Effector CD4-positive, alpha-beta T cell (primary cell): ENCODE measurements around the gene ABCA9.
"Not testable (repeated sequence)": the region's sequence is repeated elsewhere in the genome, so short reads cannot be mapped to it uniquely, and the experiment has no call there.

Experiments
- DNase-seq: peaks from one replicate; pipeline ENCODE4 v3.0.0-alpha.2; 2020

The ABCA9 gene

DNA sequence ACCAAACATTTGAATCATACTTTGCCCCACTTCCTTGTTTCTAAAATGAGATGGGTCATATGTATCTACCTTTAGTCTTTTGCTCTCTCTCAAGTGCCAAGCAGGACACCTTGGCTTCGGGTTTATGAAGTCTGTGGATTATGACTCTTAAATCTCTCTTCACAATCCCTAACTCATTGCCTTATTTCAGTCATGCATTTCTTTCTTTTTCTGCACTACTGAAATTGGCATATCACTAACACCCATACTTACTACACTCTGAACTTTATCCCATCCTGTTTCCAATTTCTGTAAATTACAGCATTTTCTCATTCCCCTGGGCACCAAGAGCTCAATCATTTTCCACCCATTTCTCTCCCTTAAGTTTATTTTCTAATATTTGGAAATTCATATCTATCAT, 42.0 kb downstream of the ABCA9 start:
- no peak for DNase-seq

DNA sequence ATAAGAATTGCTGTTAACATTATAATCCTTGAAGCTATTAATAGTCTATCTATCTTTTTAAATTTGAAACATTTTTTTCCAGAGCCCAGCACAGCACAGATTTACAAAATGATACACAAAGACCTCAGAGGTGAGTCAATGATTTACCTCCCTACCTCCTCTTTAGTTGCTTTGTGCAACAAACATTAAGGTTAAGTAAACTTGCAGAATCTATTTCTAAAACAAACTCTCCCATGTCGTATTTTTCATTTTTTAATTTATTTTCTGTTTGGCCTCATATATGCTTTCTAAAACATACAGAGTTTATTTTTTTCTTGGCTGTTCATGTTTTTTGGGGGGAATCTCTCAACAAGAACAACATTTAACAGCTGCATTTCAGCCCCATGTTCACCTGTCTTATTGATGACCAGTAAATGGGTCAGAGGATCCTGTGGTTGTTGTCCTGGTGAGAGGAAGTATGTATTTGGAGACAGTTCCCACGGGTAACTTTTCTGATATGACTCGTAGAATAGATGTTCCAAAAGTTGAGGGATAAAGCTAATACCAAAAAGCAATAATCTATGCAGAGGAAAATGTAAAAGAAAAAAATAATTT, 42.6 kb downstream of the ABCA9 start:
- DNase-seq = no peak

DNA sequence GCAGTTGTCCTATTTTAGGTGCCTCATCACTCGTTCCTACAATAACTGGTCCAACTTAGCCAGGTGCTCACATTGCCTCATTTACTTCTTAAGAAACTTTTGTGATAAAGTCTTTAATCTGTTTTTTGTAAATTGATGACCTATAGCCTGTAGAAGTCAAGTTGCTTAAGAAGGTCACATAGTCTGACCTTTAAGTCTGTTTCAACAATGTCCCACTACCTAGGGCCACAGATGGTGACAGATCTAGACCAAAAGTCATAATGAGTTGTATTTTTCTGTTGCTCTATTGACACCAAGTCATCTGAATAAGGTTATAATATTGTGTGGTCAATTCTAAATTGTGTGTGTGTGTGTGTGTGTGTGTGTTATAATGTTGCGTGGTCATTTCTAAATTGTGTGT, 45.1 kb downstream of the ABCA9 start:
- no peak for DNase-seq

- DNase-seq = no peak
Observed at GRCh38 chr17:69012895-69013805, 47.6 kb downstream of the ABCA9 start.

GRCh38 chr17:69009930-69010329, 50.8 kb downstream of the ABCA9 start:
- DNase-seq = no peak

DNA sequence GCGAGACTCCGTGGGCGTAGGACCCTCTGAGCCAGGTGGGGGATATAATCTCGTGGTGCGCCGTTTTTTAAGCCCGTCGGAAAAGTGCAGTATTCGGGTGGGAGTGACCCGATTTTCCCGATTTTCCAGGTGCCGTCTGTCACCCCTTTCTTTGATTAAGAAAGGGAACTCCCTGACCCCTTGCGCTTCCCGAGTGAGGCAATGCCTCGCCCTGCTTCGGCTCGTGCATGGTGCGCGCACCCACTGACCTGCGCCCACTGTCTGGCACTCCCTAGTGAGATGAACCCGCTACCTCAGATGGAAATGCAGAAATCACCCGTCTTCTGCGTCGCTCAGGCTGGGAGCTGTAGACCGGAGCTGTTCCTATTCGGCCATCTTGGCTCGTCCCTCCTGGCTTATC, 56.0 kb downstream of the ABCA9 start:
- not testable (repeated sequence) for DNase-seq

DNA sequence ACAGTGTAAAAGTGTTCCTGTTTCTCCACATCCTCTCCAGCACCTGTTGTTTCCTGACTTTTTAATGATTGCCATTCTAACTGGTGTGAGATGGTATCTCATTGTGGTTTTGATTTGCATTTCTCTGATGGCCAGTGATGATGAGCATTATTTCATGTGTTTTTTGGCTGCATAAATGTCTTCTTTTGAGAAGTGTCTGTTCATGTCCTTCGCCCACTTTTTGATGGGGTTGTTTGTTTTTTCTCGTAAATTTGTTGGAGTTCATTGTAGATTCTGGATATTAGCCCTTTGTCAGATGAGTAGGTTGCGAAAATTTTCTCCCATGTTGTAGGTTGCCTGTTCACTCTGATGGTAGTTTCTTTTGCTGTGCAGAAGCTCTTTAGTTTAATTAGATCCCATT, 61.0 kb downstream of the ABCA9 start:
- DNase-seq = not testable (repeated sequence)

- DNase-seq = no peak
Observed at GRCh38 chr17:68993112-68993511, 67.6 kb downstream of the ABCA9 start.

DNA sequence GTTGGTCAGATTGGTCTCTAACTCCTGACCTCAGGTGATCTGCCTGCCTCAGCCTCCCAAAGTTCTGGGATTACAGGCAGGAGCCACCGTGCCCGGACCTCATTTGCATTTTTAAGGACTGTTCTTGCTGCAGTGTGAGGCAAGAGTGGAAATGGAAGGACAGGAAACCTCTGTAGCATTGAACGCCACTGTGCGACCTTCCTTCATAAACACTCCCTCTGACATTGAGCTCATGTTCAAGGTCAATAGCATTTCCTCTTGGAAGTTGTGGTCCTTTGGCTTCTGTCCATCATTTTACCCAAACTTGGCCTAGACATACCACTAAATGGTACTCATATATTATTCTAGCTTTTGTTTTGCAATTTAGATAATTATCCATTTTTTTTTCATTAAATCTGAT, 72.8 kb downstream of the ABCA9 start:
- DNase-seq = no peak

DNA sequence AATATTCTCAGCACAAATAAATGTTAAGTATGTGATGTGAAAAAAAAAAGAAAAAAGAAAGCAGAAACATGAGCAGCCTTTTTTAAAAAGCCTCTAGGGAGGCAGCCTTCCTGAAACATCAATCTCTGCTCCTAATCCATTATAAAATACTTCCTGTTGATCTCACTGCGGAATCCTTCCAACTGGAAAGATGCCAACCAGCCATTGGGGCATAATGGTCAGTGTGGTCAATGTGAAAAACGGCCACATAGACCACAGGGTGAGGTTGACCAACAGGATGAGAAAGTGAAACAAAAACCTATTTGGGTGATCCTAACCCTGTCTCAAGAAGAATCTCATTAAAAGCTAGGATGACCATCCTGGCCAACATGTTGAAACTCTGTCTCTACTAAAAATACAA, 79.4 kb downstream of the ABCA9 start:
- no peak for DNase-seq

GRCh38 chr17:68973098-68973846, 87.5 kb downstream of the ABCA9 start:
- no peak for DNase-seq

DNA sequence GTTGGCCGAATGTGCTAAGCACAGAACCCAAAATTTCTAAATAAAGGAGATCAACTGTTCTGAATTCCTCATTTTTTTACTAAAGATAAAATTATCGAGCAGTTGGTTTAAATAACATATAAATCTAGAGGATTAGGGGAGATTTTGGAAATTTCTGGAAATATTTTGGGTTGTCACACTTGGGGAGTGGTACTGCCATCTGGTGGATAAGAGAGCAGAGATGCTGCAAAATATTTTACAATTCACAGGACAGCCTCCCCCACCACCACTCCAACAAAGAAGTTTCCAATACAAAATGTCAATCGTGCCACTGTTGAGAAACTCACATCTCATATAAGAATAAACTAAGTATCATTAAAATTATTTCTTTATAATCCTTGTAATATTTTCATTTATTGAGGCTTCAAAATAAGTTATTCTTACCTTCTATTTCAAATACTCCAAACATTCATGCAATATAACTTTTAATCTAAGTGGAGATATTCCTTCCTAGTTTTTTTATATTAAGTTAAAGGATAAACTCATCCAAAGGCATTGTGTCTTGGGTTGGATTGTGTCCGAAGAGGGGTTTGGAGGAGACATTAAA, 88.5 kb downstream of the ABCA9 start:
- no peak for DNase-seq

DNA sequence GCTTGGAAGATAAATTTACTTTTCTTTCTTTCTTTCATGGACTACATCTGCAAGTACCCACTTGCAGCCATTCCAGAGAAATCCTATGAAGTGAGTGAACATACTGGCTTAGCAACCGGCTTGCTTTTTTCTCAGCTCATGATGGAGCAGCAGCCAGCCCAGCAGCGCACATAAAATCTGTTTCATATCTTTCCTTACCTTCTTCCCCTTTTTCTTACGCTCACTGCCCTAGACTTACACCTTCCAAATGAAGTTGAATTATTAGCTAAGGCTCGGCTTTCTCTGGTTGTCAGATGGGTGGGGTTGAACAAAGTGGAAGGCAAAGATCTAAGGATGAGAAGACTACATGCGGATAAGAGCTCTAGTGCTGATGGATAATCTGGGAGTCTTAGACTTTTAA, 91.6 kb downstream of the ABCA9 start:
- no peak for DNase-seq

DNA sequence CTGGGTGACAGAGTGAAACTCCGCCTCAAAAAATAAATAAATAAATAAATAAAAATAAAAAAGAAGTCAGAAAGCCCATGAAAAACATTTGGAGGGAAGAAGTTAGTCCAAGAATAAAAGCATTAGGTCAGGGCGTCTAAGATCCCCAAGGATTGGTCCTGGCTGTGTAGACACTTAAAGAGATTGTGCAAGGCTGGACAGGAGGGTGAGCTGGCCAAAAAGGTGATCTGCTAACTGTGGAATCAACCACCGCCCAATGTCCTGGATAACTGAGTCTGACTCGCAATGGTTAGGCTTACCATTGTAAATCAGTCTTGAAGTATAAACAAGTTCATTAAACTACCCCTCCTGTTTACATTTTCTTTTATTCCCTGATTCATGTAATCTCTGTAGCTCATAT, 96.8 kb downstream of the ABCA9 start:
- no peak for DNase-seq

DNA sequence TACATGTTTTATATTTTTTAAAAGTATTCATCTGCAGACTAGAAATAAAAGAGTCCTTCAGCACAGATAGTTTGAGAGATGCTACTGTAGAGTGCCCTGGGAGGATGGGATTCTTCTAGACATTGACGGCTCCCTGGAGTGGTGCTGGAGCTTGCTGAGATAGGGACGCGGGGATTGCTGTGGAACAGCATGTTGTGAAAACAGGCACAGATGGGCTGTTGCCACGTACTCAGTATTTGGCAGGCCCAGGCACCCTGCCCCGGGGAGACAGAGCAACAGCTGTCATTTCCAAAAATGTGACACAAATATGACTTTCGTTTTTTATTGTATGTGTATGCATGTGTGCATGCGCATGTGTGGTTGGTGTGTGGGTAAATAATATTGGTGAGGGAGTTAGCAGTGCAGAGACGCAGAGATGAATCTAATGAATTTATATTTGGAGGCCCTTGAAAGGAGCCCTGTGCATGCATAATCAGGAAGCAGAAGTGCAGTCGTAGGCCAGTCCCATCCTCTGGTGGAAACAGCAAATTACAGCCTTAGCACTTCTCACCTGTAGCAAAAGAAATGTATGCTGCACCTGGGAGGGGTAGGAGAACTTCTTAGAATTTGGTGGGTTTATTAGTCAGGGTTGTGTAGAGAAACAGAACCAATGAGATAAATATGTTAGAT, 99.4 kb downstream of the ABCA9 start:
- no peak for DNase-seq

- DNase-seq = not testable (repeated sequence)
Observed at GRCh38 chr17:68959117-68959516, 101.6 kb downstream of the ABCA9 start.

- DNase-seq = no peak
Observed at GRCh38 chr17:68957944-68958343, 102.8 kb downstream of the ABCA9 start.

- DNase-seq = no peak
Observed at GRCh38 chr17:68955181-68955841, 105.4 kb downstream of the ABCA9 start, which contains the start of gene ABCA8. Gene ABCA8 (minus strand): TSS chr17:68955392. CDS start chr17:68942034, 13,358 bp downstream.

- DNase-seq = no peak
Observed at GRCh38 chr17:68954146-68954896, 106.4 kb downstream of the ABCA9 start.

- DNase-seq = no peak
Observed at GRCh38 chr17:68953340-68953997, 107.3 kb downstream of the ABCA9 start.

GRCh38 chr17:68950725-68951124, 110.0 kb downstream of the ABCA9 start:
- DNase-seq = no peak
